NCI-H2171 treated with DMSO at 0.1 percent for 48 hours (cell line): ENCODE data around the gene SNAPIN.
A peak's percentile ranks its signal among the peaks of the same experiment; 100 is the strongest.

Experiments
- DNase-seq: peaks from one replicate; lab custom pipeline; 2025; lab: John Stamatoyannopoulos, UW

SNAPIN gene, protein sequence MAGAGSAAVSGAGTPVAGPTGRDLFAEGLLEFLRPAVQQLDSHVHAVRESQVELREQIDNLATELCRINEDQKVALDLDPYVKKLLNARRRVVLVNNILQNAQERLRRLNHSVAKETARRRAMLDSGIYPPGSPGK

DNA sequence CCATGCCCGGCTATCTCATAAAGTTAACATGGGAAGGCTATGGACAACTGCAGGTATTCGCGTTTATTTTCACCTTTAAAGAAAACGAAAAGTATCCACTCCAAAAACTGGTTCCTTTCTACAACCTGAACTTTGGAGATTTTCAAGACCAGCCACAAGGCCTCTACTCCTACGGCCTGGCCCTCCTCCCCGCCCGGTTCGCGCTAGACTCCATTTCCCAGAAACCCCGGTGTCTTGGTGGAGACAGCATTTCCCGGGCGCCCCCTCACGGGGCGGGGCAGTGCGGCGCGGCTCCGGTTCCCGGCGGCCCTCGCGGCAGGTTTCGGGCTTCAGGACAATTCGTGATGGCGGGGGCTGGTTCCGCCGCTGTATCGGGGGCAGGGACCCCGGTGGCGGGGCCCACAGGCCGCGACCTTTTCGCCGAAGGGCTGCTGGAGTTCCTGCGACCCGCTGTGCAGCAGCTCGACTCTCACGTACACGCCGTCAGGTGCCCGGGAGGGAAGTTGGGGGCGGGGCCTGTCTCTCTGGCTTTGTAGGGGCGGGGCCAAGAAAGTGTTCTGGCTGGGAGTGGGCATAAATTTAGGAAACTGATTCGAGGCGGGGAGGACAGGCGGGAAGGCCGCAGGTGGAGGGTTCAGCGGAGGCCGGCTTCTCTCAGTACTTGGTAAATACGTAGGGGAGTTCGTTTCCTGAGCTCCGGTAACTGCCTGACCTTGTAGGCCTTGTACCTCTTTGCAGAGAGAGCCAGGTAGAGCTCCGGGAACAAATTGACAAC lies at the start of gene SNAPIN:
Gene SNAPIN (plus strand): TSS at position 304 of the 775 bp plus-strand sequence. CDS start 41 bp downstream, at position 345.
- DNase-seq: peak; percentile 89

DNA sequence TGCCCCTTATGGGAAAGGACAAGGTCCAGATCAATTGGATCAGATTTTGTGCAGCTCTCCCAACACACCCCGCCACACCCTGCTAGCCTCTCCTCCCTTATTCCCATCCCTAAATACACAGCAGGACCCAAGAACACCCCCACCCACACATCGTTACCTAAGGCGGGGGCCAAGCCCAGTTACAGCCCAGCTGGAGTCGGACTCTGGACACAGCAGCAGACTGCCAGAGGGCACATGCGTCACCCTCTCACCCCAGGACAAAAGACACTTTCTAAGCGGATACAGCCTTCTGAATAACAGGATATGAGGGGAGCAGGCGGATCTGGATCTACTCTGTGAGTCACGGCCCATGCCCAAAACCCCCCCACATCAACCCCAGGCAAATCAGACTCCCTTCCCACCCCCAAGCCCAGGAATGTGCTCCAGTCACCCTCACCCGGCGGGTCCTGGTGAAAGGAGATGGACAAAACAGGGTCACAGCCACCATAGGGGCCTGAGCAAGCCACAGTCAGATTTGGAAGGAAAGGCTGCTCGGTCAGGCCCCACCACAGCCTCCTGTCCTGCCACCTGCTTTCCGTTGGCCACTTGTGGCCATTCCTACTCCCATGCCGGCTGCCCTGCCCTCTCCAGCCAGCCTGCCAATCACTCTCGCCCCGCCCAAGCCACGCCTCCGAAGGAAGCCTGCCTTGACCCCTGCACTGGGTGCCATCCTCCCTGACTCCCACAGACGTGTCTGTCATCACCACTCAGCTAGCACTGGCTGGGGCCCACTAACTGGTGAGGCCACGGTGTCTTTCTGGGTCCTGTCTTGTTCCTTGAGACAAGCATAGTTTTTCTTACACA lies 49.5 kb upstream of the SNAPIN start:
- DNase-seq: no peak

DNA sequence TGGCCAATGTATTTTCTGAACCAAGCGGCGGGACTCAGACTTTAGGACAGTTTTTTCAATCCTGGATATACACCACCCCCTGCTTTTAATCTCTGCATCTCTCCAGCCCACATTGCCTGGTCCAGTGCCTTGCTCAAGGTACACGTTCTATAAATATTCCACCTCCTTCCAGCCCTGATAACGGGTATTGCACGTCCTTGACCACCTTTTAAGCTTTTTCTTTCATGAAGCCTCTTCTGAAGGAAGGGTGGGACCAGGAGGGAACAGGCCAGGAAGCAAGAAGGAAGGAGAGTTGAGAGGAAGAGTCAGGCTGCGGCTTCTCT lies 49.0 kb upstream of the SNAPIN start:
- no peak for DNase-seq

DNA sequence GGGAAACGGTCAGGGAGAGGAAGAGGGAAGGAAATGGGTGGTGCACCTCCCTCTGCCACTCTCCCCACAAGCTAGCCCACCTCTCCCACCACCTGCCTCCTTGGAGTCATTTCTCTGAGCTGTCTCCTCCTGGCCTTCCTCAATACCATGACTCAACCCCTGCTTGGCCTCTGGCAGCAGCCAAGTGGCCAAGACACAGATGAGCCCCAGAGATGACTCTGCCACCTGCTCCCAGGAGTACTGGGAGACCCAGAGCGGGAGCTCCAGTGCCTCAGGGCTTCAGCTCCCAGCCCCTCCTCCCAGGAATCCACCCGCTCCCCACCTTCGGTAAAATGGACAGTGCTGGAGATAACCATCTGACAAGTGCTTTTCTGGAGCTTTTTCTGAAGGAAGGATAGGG lies 48.2 kb upstream of the SNAPIN start:
- DNase-seq: no peak

DNA sequence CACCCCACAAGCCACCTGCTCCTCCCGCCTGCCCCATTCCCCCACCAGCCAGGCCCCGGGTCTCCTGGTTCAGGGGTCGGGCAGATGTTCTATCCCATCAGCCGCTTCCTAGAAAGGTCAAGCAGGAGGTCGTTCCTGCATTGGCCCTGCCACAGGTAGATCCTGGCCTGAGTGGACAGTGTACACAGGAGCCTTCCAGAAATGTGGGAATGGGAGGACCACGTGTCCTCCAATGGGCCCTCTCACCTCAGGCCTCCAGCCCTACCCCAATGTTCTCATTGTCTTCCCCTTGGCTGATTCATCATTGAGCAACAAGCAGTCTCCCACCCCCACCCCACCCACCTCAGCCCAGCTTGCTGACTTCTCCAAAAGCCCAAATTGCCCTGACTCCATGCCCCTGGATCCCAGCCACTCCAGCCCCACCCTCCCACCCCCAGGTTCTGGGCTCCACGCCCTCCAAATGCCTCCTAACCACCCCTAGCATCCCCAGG lies 47.6 kb upstream of the SNAPIN start:
- no peak for DNase-seq

DNA sequence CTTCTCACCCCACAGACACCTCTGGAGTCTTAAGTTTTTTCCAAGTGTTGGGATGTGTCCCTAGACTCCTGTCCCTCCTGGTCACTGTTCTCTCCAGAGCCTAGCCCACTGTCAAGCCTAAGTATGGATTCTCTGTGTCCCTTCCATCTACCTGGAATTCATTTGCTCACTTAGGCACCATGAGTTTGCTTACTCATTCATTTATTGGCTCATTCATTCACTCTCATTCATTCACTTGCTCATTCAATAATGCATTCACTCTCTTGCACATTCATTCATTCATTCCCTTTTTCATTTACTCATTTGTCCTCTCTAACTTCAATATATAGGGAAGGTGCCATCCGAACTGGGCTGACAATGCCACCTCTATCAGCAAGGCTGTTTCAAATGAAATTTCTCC lies 47.1 kb upstream of the SNAPIN start:
- DNase-seq: no peak

DNA sequence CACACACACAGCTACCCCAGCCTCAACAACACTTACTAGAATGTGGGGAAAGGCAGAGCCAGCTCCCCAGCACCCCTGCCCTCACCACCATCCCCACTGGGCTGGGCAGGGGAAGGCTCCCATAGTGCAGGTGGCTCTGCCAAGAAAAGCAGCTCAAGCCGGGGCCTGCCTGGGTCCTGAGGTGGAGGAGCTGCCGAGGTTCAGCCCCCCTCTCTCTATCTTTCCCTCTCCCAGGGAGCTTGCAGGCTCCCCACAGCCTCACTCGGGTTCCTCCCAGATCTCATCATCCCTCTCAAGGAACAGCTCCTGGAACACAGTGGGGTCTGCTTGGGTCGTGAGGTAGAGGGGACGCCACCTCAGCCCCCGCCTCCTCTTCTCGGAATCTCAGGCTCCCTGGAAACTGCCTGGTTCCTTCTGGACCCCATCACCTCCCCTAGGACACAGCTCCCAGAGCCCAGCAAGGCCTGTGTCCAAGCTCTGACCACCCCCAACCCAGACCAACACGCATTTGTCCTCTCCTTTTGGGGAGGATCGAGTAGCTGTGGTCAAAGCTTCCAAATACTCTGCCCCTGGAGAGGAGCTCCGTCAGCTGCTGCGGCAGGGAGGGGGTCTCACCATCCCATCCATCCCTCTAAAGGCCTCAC lies 46.3 kb upstream of the SNAPIN start:
- DNase-seq: no peak

DNA sequence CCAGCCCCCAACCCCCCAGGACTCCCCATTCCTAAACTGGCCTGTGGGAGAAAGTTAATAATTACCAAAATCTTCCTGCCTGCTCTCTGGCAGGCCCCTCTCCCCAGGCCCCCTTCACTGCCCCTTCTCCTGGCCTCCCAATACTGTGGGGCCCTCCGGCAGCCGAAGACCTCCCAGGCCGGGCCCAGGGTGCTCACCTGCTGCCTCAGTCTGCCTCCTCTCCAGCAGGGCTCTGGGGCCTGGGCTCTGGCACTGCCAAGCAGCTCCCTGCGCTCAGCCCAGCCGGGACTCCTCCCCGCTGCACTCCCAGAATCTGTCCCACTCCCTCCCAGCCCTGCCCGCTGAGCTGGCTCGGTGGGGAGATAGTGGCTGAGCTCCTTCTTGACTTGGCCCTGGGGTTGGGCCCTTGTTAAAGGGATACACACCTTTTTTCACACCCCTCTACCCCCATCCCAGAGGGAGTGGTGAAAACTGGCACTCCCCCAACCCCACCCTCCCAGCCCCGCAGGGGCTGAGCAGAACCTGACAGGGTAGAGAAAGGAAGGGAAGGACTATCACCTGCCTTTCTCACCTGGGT lies 45.7 kb upstream of the SNAPIN start, which contains the start of gene S100A16:
Gene S100A16 (minus strand): TSS at position 383 of the 577 bp plus-strand sequence. CDS start 4,986 bp downstream, outside the sequence.
- DNase-seq: no peak

DNA sequence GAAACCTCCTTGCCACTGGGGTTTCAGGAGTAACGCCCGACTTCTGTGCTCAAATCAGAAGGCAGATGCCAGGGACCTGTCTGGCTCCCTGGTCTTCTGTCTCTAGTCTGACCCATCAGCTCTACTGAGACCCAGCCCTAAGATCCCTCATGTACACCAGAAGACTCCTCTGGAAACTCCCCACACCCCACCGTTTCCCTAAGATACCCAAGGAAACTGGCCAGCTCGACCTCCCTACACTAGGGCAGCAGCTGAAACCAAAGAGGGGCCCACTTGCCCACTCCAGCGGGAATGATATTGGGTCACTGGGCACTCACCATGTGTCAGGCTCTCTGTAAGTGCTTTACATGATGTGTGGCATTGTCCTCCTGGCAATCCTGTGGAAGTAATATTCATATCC lies 45.1 kb upstream of the SNAPIN start:
- no peak for DNase-seq

DNA sequence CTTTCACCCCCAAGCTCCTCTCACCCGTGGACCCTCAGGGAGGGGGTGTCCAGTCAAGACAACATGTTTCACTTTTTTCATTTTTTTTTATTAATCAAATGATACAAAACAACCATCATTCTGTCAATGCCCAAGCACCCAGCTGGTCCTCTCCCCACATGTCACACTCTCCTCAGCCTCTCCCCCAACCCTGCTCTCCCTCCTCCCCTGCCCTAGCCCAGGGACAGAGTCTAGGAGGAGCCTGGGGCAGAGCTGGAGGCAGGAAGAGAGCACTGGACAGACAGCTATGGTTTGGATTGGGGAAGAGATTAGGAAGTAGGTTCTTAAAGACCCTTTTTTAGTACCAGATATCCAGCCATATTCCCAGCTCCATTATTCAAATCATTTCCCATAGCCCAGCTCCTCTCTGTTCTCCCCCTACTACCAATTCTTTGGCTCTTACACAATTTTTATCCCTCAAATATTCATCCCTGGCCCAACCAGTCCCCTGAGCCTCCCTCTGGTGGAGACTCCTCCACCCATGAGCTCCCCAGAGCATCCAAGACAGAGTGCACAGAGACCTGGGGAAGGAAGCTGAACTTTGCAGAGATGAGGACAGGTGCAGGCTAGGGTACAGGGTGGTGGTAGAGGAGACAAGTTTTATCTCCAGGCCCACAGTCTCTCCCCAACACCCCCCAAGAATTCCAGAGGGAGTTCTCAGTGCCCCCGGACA lies 44.2 kb upstream of the SNAPIN start:
- no peak for DNase-seq

DNA sequence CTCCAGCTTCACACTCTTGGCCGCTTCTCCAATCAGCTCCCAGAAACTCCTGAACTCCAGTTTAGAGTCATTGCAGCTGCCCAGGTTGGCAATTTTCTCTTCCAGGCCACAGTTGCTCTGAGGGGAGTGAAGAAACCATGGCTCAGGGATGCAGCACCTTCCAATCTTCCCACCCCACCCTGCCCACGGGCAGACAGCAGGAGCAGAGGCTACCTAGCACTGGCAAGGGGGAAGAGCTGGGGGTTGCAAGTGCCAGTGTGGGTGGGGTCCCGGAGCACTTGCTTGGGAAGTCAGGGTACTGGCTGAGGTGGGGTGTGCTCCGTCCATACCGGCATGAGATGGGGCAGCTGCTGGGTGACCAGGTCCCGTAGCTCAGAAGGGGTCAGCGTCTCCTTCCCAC lies 43.6 kb upstream of the SNAPIN start:
- no peak for DNase-seq

DNA sequence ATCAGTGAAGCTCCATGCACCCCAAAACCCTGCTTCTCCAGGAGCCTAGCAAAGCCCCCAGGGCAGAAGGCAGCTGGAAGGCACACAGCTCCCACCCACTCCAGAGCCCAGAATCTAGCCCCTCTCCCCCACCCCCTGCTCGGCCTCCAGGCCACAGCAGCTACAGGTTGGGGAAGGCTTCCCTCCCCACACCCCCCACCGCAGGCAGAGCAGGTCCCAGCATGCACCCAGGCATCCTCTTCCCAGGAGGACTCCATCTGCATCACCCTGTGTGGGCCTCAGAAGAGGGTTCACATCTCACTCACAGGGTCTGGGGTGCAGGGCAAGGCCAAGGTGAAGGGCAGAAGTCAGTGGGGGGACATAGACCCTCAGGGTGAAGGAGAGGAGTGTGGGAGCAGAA lies 43.1 kb upstream of the SNAPIN start:
- no peak for DNase-seq

DNA sequence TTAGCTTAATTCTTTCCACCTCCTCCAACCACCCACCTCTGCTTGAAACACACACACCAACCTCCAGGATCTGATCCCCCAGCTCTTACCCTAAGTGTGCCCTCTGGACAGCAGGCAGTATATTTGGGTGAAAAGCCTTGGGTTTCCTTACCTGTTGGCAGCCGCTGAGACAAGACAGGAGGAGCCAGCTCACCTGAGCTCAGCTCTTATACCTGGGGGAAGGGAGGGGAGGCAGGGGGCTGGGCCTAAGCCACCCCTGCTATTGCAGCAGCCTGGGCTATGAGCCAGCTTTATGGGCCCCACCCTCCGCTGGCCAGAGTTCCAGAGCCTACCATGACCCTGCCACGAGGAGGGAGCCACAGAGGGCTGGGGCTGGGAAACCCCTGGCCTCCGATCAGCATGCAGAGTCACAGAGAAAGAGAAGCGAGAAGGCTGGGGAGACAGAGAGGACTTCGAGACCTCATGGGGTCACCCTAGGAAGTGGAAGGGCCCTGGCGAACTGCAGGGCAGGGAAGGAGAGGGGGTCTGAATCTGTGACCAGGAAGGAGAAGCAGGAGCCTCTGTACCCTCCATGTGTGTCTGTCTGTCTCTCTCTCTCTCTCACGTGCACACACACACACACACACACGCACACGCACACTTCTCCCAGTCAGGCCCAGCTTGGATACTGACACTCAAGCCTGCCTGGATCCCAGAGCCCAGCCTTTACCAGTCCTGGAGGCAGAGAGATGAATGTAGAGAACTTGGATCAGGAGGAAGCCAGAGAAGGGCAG lies 42.2 kb upstream of the SNAPIN start, which contains the start of gene S100A14:
Gene S100A14 (minus strand): TSS at position 182 of the 773 bp plus-strand sequence. CDS start 467 bp downstream, outside the sequence.
- DNase-seq: no peak

DNA sequence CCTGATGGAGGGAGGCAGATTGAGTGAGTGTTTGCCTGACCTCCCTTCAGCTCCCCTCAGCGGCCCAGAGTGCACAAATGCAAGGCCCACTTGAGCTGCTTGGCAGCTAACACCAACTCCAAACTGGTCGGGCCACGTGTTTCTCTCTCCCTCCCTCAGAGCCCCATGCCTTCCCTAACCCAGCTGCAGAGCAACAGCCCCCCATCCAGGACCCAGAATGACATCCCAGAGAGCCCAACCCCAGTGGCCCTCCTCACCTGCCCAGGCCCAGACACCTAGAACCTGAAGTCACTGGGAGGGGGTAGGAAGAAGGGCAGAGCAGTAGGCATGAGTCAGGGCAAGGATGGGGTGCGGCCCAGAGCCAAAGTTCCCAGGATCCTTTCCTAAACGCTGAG lies 41.6 kb upstream of the SNAPIN start:
- no peak for DNase-seq

DNA sequence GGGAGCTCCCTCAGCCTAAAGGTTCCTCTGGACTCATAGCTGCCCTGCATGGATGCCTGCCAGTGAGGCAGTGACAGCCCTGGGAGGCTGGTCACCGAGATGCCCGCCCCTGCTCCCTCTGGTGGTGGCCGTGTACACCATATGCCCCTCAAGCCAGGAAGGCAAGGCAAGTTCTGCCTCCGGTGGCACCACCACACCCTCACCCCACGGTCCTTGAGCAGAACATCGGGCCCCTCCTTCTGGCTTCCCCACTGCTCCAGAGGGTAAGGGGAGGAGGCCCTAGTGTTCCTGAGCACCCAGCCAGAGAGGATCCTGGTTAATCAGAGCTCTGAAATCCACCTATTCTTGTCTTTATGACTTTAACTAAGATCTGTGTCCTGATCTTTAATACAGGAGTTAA lies 40.8 kb upstream of the SNAPIN start:
- peak; percentile 12 for DNase-seq

DNA sequence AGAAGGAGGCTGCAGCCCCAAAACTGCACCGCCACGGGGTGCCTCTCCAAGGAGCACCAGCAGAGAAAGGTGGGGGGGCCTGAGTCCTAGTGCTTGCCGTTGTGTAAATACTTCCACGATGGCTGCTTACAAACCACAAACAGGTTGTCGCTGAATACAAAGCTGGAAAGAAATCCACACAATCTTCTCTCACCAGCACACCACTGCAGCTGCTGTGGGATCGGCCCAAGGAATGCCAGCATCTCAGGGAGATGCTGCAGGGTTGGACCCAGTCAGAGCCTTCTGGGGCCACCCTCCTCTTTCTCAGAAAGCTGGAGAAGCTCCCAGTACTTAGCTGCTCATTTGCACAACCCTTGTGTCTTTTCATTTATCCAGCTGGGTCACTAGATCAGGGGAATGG lies 39.3 kb upstream of the SNAPIN start:
- DNase-seq: no peak

DNA sequence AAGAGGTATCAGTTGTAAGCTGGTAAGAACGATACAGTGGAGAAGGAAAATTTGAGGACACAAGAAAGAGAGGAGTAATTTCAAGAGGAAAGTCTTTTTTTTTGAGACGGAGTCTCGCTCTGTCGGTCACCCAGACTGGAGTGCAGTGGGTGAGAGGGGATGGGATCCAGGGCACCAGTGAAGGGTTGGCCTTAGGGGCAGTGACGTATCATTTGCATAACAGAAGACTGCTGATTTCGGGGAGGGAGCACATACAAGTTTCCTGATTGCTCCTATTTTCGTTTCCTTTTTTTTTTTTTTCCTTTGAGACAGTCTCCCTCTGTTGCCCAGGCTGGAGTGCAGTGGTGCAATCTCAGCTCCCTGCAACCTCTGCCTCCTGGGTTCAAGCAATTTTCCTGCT lies 35.4 kb upstream of the SNAPIN start:
- DNase-seq: no peak

DNA sequence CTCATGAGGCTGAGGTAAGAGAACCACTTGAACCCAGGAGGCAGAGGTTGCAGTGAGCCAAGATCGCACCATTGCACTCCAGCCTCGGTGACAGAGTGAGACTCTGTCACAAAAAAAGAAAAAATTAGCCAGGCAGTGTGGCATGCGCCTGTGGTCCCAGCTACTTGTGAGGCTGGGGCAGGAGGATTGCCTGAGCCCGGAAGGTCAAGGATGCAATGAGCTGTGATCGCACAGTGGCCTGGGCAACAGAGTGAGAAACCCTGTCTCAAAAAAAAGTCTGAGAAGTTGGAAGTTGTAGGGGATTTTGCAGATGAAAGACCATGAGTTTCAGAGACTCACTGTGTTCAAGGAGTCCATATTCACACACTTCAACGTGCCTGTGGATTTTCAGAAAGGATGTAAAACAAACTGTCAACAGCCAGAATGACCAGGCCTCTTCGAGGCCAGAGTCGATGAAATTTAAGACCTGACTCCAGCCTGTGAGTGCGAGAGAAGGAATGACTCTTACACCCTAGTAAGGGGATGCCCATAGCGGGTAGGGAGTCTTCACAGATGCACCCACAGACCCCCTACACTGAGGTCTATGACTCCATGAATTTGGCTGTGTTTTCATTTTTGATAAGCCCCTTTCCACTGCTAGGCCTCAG lies 33.4 kb upstream of the SNAPIN start:
- no peak for DNase-seq

DNA sequence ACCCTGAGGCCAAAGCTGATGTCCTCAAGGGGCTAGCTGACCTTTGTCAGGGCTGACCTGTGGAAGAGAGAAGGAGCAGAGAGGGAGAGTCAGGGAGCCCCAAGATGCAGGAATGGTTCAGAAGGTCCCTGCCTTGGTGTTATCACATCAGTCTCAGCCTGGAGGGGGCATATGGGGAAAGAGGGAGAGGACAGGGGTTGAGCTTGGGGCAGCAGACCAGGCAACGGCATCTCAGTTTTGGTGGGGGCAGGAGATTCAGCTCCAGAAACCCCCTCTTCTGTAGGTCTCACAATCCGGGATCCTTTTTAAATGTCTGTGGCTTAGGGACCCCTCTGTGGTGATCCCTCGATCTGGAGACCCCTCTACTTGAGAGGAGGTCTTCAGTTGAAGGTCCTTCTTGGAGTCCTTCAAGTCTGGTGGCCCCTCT lies 32.0 kb upstream of the SNAPIN start:
- DNase-seq: no peak
